ENCODE results near the gene SHD.

GRCh38 chr19:4284176-4284958 lies 5.3 kb downstream of the SHD start:
- TF ChIP-seq POLR2AphosphoS5 (IDR thresholded peaks at IDR 0.05; ENCODE audit: low read depth), result no peak
- TF ChIP-seq CTCF (IDR thresholded peaks at IDR 0.05; ENCODE audit: insufficient read depth, low read length), result no peak
- TF ChIP-seq GABPA (IDR thresholded peaks at IDR 0.05; ENCODE audit: low read depth), result no peak

Data from HL-60 (cell line).